Liver (tissue), 9 donors: ENCODE results near the gene GPR157. TPM values are rescaled to one million over a fixed set of nuclear protein-coding genes. Genes with fewer than 3 reads are reported as not detected.

Experiments
- DNase-seq: peaks from one replicate; pipeline ENCODE4 v3.0.0-alpha.2; 2017; ENCODE audit warnings: low spot score
- H3K27ac ChIP-seq, 2 donors: one replicate each; pipeline ENCODE4 v1.7.0; 2013; ENCODE audit warnings: inconsistent platforms in 2 of 2, low read length in 2 of 2, control low read depth in 1 of 2, low read depth in 1 of 2, mild to moderate bottlenecking in 1 of 2
- H3K27me3 ChIP-seq, 4 donors: one replicate each; pipeline versions ENCODE4 v1.6.1 to v1.7.0; 2013; ENCODE audit warnings: low read length in 3 of 4, inconsistent platforms in 1 of 4, mild to moderate bottlenecking in 1 of 4, moderate library complexity in 1 of 4; ENCODE audit not compliant: control insufficient read depth in 4 of 4, insufficient read depth in 4 of 4
- H3K36me3 ChIP-seq, 4 donors: one replicate each; pipeline versions ENCODE4 v1.6.1 to v1.7.0; 2013; ENCODE audit warnings: low read length in 3 of 4, mild to moderate bottlenecking in 3 of 4, low read depth in 1 of 4, moderate library complexity in 1 of 4; ENCODE audit not compliant: control insufficient read depth in 4 of 4, insufficient read depth in 3 of 4
- H3K4me1 ChIP-seq, 4 donors: one replicate each; pipeline versions ENCODE4 v1.6.1 to v1.7.0; 2013; ENCODE audit warnings: low read length in 3 of 4, mild to moderate bottlenecking in 3 of 4, moderate library complexity in 1 of 4; ENCODE audit not compliant: control insufficient read depth in 4 of 4, insufficient read depth in 4 of 4
- H3K4me3 ChIP-seq, 3 donors: one replicate each; pipeline versions ENCODE4 v1.6.1 to v1.7.0; 2013; ENCODE audit warnings: low read length in 3 of 3, control low read depth in 1 of 3, low read depth in 1 of 3, mild to moderate bottlenecking in 1 of 3
- H3K9ac ChIP-seq, 2 donors: one replicate each; pipeline ENCODE4 v1.7.0; 2013; ENCODE audit warnings: low read length in 2 of 2, mild to moderate bottlenecking in 2 of 2, moderate library complexity in 2 of 2, control low read depth in 1 of 2, low read depth in 1 of 2
- H3K9me3 ChIP-seq, 4 donors: one replicate each; pipeline versions ENCODE4 v1.6.1 to v1.7.0; 2013; ENCODE audit warnings: low read length in 3 of 4; ENCODE audit not compliant: control insufficient read depth in 4 of 4
- CTCF ChIP-seq: fragments of 150-350 bp; IDR thresholded peaks from 2 replicates; pipeline ENCODE4 v1.5.1; 2017; ENCODE audit warnings: improper control_type of control experiment, low read depth, low read length; ENCODE audit not compliant: missing input control
- EGR1 ChIP-seq, 2 donors: IDR thresholded peaks; 2 replicates each; pipeline ENCODE4 v1.6.1; 2016 to 2018; ENCODE audit warnings: antibody characterized with exemption in 2 of 2, low read depth in 2 of 2
- FOXA1 ChIP-seq: IDR thresholded peaks from 2 replicates; pipeline ENCODE4 v1.6.1; 2016; ENCODE audit warnings: antibody characterized with exemption
- FOXA2 ChIP-seq: IDR thresholded peaks from 2 replicates; pipeline ENCODE4 v1.6.1; 2016; ENCODE audit warnings: antibody characterized with exemption
- GABPA ChIP-seq, 2 donors: IDR thresholded peaks in 1 of 2; conservative IDR thresholded peaks in 1 of 2; 2 replicates each; pipeline ENCODE4 v1.6.1; 2016; ENCODE audit warnings: antibody characterized with exemption in 2 of 2, mild to moderate bottlenecking in 1 of 2, moderate library complexity in 1 of 2
- HNF4A ChIP-seq, 2 donors: conservative IDR thresholded peaks; 2 replicates each; pipeline ENCODE4 v1.6.1; 2016; ENCODE audit warnings: antibody characterized with exemption in 2 of 2, mild to moderate bottlenecking in 2 of 2
- HNF4G ChIP-seq: IDR thresholded peaks from 2 replicates; pipeline ENCODE4 v1.6.1; 2016; ENCODE audit warnings: antibody characterized with exemption
- JUND ChIP-seq, 2 donors: IDR thresholded peaks; 2 replicates each; pipeline ENCODE4 v1.6.1; 2016; ENCODE audit warnings: antibody characterized with exemption in 2 of 2
- MAX ChIP-seq: IDR thresholded peaks from 2 replicates; pipeline ENCODE4 v1.6.1; 2016; ENCODE audit warnings: antibody characterized with exemption
- NR2F2 ChIP-seq: IDR thresholded peaks from 2 replicates; pipeline ENCODE4 v1.6.1; 2016; ENCODE audit warnings: antibody characterized with exemption
- RAD21 ChIP-seq, 2 donors: IDR thresholded peaks; 2 replicates each; pipeline ENCODE4 v1.6.1; 2016; ENCODE audit warnings: antibody characterized with exemption in 2 of 2, mild to moderate bottlenecking in 2 of 2
- RXRA ChIP-seq, 2 donors: IDR thresholded peaks; 2 replicates each; pipeline ENCODE4 v1.6.1; 2017 to 2018; ENCODE audit warnings: antibody characterized with exemption in 2 of 2, mild to moderate bottlenecking in 1 of 2
- SP1 ChIP-seq: IDR thresholded peaks from 2 replicates; pipeline ENCODE4 v1.6.1; 2018; ENCODE audit warnings: antibody characterized with exemption, mild to moderate bottlenecking
- TAF1 ChIP-seq: conservative IDR thresholded peaks from 2 replicates; pipeline ENCODE4 v1.6.1; 2016; ENCODE audit warnings: antibody characterized with exemption, mild to moderate bottlenecking
- YY1 ChIP-seq: IDR thresholded peaks from 2 replicates; pipeline ENCODE4 v1.6.1; 2016; ENCODE audit warnings: antibody characterized with exemption, mild to moderate bottlenecking
- ZBTB33 ChIP-seq: IDR thresholded peaks from 2 replicates; pipeline ENCODE4 v1.6.1; 2016; ENCODE audit warnings: antibody characterized with exemption
- WGBS: extraction: QIAGEN DNeasy Blood & Tissue Kit; methylation state at CpG from one replicate; pipeline ENCODE4 v1.1.7; 2013; 5-methylcytosine and 5-hydroxymethylcytosine counted together
- polyA plus RNA-seq, 2 donors: library from polyadenylated mRNA; stranded (reverse) in 1 of 2; unstranded in 1 of 2; fragments of 200-250 nt in 1 of 2; fragments of >200 nt in 1 of 2; fragmentation: Nextera tagmentation in 1 of 2; extraction: Ambion mirVana in 1 of 2; gene quantifications; one replicate each; pipeline versions ENCODE4 v1.2.1 to v1.2.3, GENCODE V29; 2013 to 2015
- total RNA-seq, 2 donors: library from RNA; depleted of rRNA; stranded (reverse); fragments of >200 nt; gene quantifications; one replicate each; pipeline ENCODE4 v1.2.3, GENCODE V29; 2014
- TF ChIP-seq, protein P1 (sequence below): IDR thresholded peaks from 2 replicates; pipeline ENCODE4 v1.6.1; 2016; ENCODE audit warnings: antibody characterized with exemption
- TF ChIP-seq, protein P2 (sequence below): IDR thresholded peaks from 2 replicates; pipeline ENCODE4 v1.6.1; 2016; ENCODE audit warnings: antibody characterized with exemption, mild to moderate bottlenecking
- donor health status: healthy.
- donor health status: healthy.
- donor health status: healthy.
- donor health status: healthy.
- donor health status: healthy.

The GPR157 gene
- total and polyA plus RNA-seq, 4 donors = 1.3 to 7.0 (median 2.2) TPM

GRCh38 chr1:9110669-9111356 is 18.1 kb downstream of the GPR157 start (continued):
- peak in 1 of 2 donors; percentile 12 for TF ChIP-seq EGR1 (IDR thresholded peaks at IDR 0.05; ENCODE audit: low read depth in 2 of 2)
- no peak for TF ChIP-seq FOXA2
- TF ChIP-seq SP1 = no peak
- TF ChIP-seq, protein P1, sequence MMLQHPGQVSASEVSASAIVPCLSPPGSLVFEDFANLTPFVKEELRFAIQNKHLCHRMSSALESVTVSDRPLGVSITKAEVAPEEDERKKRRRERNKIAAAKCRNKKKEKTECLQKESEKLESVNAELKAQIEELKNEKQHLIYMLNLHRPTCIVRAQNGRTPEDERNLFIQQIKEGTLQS = no peak
- no peak for TF ChIP-seq NR2F2
- peak; percentile 96 for TF ChIP-seq CTCF
- peak; percentile 62 for TF ChIP-seq YY1
- TF ChIP-seq RAD21 (IDR thresholded peaks at IDR 0.05) = peak; percentile 95 to 96

DNA sequence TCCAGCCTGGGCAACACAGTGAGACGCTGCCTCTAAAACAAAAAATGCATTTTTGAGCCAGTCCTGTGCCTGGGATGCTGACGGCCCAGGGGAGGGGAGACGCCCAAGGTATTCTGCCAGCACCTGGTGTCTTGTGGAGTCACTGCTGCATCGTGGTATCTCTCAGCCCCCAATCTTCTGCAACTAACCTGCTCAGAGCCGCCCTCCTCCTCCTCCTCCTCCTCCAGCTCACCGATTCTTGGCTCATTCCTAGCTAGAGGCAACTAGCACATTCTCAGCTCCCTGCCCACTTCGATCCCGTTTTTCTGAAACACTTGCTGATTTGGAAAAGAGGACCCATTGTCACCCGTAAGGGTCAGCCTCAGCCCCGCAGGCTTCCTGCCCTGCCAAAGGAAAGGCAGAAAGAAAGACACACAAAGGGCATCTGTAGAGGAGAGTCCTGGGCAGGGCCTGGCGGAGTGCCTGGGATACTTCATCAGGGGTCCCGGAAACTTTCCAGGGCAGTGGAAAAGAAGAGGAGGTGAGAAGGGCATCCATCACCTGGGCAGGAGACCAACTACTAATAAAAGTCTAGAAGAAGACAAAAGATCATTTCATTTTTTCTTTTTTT is 20.7 kb downstream of the GPR157 start:
- H3K27ac ChIP-seq = no peak overlapping the region
- 92% methylated on average over 12 of the region's 12 CpGs for WGBS
- H3K36me3 ChIP-seq = peaks cover 3 to 22% (median 8%) of the 10 kb centered on the region in 4 donors
- peaks cover 5 to 9% (median 8%) of the 10 kb centered on the region in 4 donors for H3K4me1 ChIP-seq
- no peaks in the 10 kb centered on the region for H3K27me3 ChIP-seq
- DNase-seq = no peak
- no peak overlapping the region for H3K4me3 ChIP-seq
- TF ChIP-seq NR2F2 = no peak
- no peak for TF ChIP-seq EGR1 (IDR thresholded peaks at IDR 0.05; ENCODE audit: low read depth in 2 of 2)
- TF ChIP-seq, protein P2, sequence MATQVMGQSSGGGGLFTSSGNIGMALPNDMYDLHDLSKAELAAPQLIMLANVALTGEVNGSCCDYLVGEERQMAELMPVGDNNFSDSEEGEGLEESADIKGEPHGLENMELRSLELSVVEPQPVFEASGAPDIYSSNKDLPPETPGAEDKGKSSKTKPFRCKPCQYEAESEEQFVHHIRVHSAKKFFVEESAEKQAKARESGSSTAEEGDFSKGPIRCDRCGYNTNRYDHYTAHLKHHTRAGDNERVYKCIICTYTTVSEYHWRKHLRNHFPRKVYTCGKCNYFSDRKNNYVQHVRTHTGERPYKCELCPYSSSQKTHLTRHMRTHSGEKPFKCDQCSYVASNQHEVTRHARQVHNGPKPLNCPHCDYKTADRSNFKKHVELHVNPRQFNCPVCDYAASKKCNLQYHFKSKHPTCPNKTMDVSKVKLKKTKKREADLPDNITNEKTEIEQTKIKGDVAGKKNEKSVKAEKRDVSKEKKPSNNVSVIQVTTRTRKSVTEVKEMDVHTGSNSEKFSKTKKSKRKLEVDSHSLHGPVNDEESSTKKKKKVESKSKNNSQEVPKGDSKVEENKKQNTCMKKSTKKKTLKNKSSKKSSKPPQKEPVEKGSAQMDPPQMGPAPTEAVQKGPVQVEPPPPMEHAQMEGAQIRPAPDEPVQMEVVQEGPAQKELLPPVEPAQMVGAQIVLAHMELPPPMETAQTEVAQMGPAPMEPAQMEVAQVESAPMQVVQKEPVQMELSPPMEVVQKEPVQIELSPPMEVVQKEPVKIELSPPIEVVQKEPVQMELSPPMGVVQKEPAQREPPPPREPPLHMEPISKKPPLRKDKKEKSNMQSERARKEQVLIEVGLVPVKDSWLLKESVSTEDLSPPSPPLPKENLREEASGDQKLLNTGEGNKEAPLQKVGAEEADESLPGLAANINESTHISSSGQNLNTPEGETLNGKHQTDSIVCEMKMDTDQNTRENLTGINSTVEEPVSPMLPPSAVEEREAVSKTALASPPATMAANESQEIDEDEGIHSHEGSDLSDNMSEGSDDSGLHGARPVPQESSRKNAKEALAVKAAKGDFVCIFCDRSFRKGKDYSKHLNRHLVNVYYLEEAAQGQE = no peak
- TF ChIP-seq, protein P1 = no peak
- no peak for TF ChIP-seq FOXA2
- TF ChIP-seq TAF1 = no peak
- no peak for TF ChIP-seq MAX
- TF ChIP-seq RAD21 (IDR thresholded peaks at IDR 0.05) = no peak
- TF ChIP-seq HNF4A (conservative IDR thresholded peaks at IDR 0.05) = no peak
- no peak for TF ChIP-seq GABPA (IDR thresholded peaks at IDR 0.05 in 1 of 2, conservative IDR thresholded peaks at IDR 0.05 in 1 of 2)
- TF ChIP-seq CTCF = no peak
- no peak for TF ChIP-seq JUND (IDR thresholded peaks at IDR 0.05)
- no peak for TF ChIP-seq RXRA (IDR thresholded peaks at IDR 0.05)
- no peak for TF ChIP-seq YY1
- TF ChIP-seq HNF4G = no peak
- TF ChIP-seq SP1 = no peak
- TF ChIP-seq ZBTB33 = no peak
- TF ChIP-seq FOXA1 = no peak
- H3K9ac ChIP-seq = no peak overlapping the region
- no peaks in the 10 kb centered on the region for H3K9me3 ChIP-seq
